Heart right ventricle (tissue), 16 donors: ENCODE results near the gene TBC1D2B. TPM values are rescaled to one million over a fixed set of nuclear protein-coding genes. Genes with fewer than 3 reads are reported as not detected.
"Not testable (repeated sequence)": the region's sequence is repeated elsewhere in the genome, so short reads cannot be mapped to it uniquely, and the experiment has no call there.

Experiments used
- ATAC-seq, 8 donors: fragments of 200-7000 bp; cut with Tn5 transposase; one replicate each; pipeline ENCODE4 v1.9.1; 2020; ENCODE audit warnings: mild to moderate bottlenecking in 8 of 8, moderate library complexity in 8 of 8, moderate number of reproducible peaks in 1 of 8
- DNase-seq, 2 donors: peaks; one replicate each; pipeline ENCODE4 v3.0.0-alpha.2; 2020
- H3K27ac ChIP-seq, 10 donors: fragments of 200-600 bp; sonication (generic) in 2 of 10; one replicate each; pipeline versions ENCODE4 v1.5.0 to v1.8.0; 2020 to 2022; ENCODE audit warnings: mild to moderate bottlenecking in 3 of 10
- H3K27me3 ChIP-seq, 7 donors: fragments of 200-600 bp; one replicate each; pipeline ENCODE4 v1.8.0; 2021 to 2022; ENCODE audit warnings: mild to moderate bottlenecking in 2 of 7
- H3K36me3 ChIP-seq, 9 donors: fragments of 200-600 bp; sonication (generic) in 1 of 9; one replicate each; pipeline versions ENCODE4 v1.5.0 to v1.8.0; 2020 to 2022; ENCODE audit warnings: mild to moderate bottlenecking in 2 of 9
- H3K4me1 ChIP-seq, 9 donors: fragments of 200-600 bp; sonication (generic) in 1 of 9; one replicate each; pipeline versions ENCODE4 v1.5.0 to v1.8.0; 2020 to 2022; ENCODE audit warnings: mild to moderate bottlenecking in 4 of 9
- H3K4me3 ChIP-seq, 10 donors: fragments of 200-600 bp; sonication (generic) in 2 of 10; one replicate each; pipeline versions ENCODE4 v1.5.0 to v1.8.0; 2020 to 2022; ENCODE audit warnings: mild to moderate bottlenecking in 7 of 10, moderate library complexity in 2 of 10
- H3K9me3 ChIP-seq, 11 donors: fragments of 200-600 bp in 10 of 11; sonication (generic) in 2 of 11; one replicate each; pipeline versions ENCODE4 v1.5.0 to v1.8.0; 2013 to 2022; ENCODE audit warnings: mild to moderate bottlenecking in 2 of 11, control low read depth in 1 of 11, moderate library complexity in 1 of 11
- WGBS, 2 donors: extraction: QIAGEN DNeasy Blood & Tissue Kit; methylation state at CpG; one replicate each; pipeline ENCODE4 v1.1.7; 2013; ENCODE audit warnings: inconsistent platforms in 1 of 2; 5-methylcytosine and 5-hydroxymethylcytosine counted together
- intact Hi-C, 10 donors: fragments of 100-400 bp; cut with DNase I; formaldehyde crosslinking; loops; one replicate each; pipeline versions ENCODE4 v1.11.1 to v1.14.2; 2022
- polyA plus RNA-seq, 2 donors: library from polyadenylated mRNA; stranded (reverse); fragments of 200-250 nt; gene quantifications; one replicate each; pipeline ENCODE4 v1.2.3, GENCODE V29; 2013
- total RNA-seq, 10 donors: library from RNA; stranded (reverse); fragmentation: NEBNext Ultra II Directional in 3 of 10; extraction: Animal tissue kit (Norgen Biotek cat#: 25700) in 3 of 10; gene quantifications; one replicate each; pipeline versions ENCODE4 v1.2.1 to v1.2.4, GENCODE V29; 2021 to 2023
- TF ChIP-seq, protein P1 (sequence below), 9 donors: fragments of 200-600 bp; sonication (generic) in 2 of 9; IDR thresholded peaks; one replicate each; pipeline versions ENCODE4 v1.5.0 to v1.8.0; 2021 to 2022; ENCODE audit warnings: antibody characterized with exemption in 9 of 9, mild to moderate bottlenecking in 5 of 9, moderate library complexity in 1 of 9
- donor health status: Arrhythmogenic right ventricular cardiomyopathy.
- donor health status: ischemic (EF 13 %, LVEDD 7.1; RV severe dilation, severe dysfunction).
- donor health status: healthy with polysubstance abuse.
- donor health status: DM: no; HTN: yes; CAD: no.
- donor health status: DM: no; HTN: no; CAD: no.
- donor health status: ischemic (EF 25% LVEDD 6.9; RV normal size, moderate dysfunction).
- donor health status: ischemic (EF 25% LVEDD 5.7; RV mildly dilated, moderate dysfunction).
- donor health status: healthy.
- donor health status: DM: yes; HTN: yes; CAD: no.
- donor health status: Ischemic cardiomyopathy.
- donor health status: ischemic (EF 35%, LVEDD 5.7; RV mildly dilated, moderate dysfunction).
- donor health status: nonischemic (EF 11% LVEDD 7.7; RV severe dilation, severe dysfunction).
- donor health status: DM: yes; HTN: yes; CAD: no.
- donor health status: PGD.
- donor health status: ischemic (EF 29% LVEDD 5.4; RV normal size, mild dysfunction).
- donor health status: nonischemic (EF 23%, LVEDD 6.1; RV moderate dilation, normal function).

TBC1D2B gene
- total and polyA plus RNA-seq, 12 donors, result 4.7 to 20.8 (median 9.6) TPM

DNA sequence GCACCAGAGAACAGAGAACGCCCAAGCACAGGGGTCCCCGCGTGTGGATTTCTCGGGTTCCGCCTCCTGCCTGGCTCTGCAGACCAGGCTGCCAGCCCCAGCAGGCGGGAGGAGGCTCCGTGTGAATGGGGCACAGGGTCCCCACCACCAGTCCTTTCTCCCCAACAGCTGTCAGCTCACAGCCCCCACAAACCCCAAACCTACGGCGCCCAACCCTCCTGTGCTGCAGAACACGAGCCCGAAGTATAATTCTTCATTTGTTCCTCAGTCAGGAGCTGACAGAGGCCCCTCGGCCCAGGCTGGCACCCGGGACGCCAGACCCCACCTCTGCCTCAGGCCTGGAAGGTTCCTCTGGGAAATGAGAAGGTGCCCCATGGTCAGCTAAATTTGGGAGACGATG lies 78.0 kb downstream of the TBC1D2B start:
- Histone ChIP-seq H3K27me3 (no peaks in the 10 kb centered on the region), H3K4me1 (peaks cover 7 to 44% (median 21%) of the 10 kb centered on the region in 9 donors), H3K9me3 (no peaks in the 10 kb centered on the region), H3K36me3 (peaks cover 0 to 83% (median 27%) of the 10 kb centered on the region in 9 donors), H3K27ac (no peak overlapping the region), H3K4me3 (no peak overlapping the region)
- DNase-seq, result no peak
- 90 to 95% methylated on average over 15 of the region's 15 CpGs for WGBS, 2 donors
- TF ChIP-seq, protein P1, sequence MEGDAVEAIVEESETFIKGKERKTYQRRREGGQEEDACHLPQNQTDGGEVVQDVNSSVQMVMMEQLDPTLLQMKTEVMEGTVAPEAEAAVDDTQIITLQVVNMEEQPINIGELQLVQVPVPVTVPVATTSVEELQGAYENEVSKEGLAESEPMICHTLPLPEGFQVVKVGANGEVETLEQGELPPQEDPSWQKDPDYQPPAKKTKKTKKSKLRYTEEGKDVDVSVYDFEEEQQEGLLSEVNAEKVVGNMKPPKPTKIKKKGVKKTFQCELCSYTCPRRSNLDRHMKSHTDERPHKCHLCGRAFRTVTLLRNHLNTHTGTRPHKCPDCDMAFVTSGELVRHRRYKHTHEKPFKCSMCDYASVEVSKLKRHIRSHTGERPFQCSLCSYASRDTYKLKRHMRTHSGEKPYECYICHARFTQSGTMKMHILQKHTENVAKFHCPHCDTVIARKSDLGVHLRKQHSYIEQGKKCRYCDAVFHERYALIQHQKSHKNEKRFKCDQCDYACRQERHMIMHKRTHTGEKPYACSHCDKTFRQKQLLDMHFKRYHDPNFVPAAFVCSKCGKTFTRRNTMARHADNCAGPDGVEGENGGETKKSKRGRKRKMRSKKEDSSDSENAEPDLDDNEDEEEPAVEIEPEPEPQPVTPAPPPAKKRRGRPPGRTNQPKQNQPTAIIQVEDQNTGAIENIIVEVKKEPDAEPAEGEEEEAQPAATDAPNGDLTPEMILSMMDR (IDR thresholded peaks at IDR 0.05), result no peak
- no peak for ATAC-seq
- intact Hi-C loops, result no loop called here

DNA sequence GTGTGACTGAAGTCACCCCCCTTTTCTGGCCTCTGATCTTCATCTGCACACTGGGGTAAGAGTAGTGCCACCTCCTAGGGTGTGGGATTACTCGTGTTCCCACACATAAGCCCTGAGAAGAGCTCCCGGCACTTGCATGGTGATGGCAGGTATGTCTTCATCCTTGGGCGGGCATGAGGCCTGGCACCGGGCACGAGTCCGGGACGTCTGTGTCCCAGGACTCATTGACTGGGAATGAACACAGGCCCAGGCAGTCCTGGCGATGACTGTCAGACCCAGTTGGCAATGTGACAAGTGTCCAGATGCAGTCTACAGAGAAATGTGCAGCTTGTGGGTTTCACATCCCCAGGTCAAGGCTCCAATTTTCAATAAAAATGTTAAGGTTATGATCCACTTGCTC lies 78.9 kb downstream of the TBC1D2B start:
- ATAC-seq (no peak), DNase-seq (no peak)
- intact Hi-C loops, result no loop called here
- Histone ChIP-seq H3K9me3 (no peaks in the 10 kb centered on the region), H3K4me3 (no peak overlapping the region), H3K27ac (no peak overlapping the region), H3K27me3 (no peaks in the 10 kb centered on the region), H3K4me1 (peaks cover 11 to 44% (median 22%) of the 10 kb centered on the region in 9 donors), H3K36me3 (peaks cover 0 to 82% (median 27%) of the 10 kb centered on the region in 9 donors)
- TF ChIP-seq, protein P1 (IDR thresholded peaks at IDR 0.05), result no peak
- WGBS, 2 donors, result 89 to 92% methylated on average over 8 of the region's 8 CpGs

DNA sequence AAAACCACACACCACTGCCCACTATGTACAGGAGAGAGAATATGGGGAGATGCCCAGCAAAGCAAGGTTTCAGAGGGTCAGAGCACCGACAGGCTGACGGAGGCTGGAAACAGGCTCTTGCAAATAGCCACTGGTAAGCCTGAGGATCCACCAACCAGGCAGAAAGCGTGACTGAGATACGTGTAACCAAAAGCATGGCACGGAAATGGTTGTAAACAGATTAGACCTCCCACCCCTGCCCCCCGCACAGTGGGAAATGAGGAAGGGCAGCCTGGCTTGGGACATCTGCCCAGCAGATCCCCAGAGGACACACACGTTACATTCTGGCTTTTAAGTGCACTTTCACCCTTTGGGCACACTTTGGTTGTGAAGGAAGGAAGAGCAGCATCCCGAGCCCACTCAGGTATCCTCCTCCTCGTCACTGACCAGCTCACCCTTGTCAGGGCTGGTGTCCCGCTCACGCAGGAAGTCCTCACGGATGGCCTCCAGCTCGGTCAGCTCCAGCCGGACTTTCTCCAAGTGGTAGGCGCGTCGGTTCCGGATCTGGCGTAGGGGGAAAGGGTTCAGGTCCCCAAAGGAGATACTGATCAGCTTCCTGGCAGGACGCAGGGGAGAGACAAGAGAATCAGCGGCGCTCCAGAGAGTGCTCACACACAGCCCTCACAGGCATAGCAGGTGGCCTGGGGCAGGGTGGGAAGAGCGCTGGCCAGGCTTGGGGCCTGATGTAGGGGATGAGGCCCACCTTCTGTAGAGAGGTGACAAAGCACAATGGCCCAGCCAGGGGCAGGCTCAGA lies 79.6 kb downstream of the TBC1D2B start:
- H3K27ac ChIP-seq, intact Hi-C loops, ATAC-seq, H3K9me3 ChIP-seq, H3K4me3 ChIP-seq, H3K27me3 ChIP-seq, DNase-seq: not testable (repeated sequence)
- peaks cover 15 to 46% (median 29%) of the 10 kb centered on the region in 9 donors for H3K4me1 ChIP-seq
- H3K36me3 ChIP-seq, result peaks cover 0 to 80% (median 22%) of the 10 kb centered on the region in 9 donors
- 90% methylated on average over 23 of the region's 23 CpGs for WGBS, 2 donors

- 97 to 98% methylated on average over 6 of the region's 6 CpGs for WGBS, 2 donors
- H3K4me3 ChIP-seq, DNase-seq, ATAC-seq, H3K9me3 ChIP-seq, H3K27me3 ChIP-seq, intact Hi-C loops: not testable (repeated sequence)
- Histone ChIP-seq H3K4me1 (peaks cover 18 to 51% (median 33%) of the 10 kb centered on the region in 9 donors), H3K27ac (peak overlapping the region in 1 of 10 donors; percentile 41), H3K36me3 (peaks cover 0 to 73% (median 17%) of the 10 kb centered on the region in 9 donors)
Measured at GRCh38 chr15:77997221-77997620, 80.3 kb downstream of the TBC1D2B start.

DNA sequence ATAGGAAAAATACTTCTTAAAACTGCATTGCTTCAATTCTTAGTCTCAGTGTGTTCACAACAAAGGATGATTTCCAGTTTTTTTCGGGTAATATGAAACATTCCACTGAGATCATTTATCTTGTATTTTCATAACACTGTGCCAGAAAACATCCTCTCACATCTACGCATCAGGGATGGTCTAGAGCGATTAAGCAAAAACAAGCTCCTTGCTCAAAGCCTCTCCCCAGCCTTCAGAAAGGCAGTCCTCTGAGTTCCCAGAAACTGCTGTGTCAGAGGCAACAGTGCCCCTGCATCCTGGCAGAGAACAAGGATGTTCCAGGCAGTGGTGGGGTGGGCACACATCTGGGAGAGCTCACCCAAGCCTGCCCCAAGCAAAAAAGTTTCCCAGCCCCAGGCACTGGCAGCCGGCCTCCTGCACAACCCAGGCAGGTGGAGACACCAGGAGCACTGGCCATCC lies 80.8 kb downstream of the TBC1D2B start:
- intact Hi-C loops, H3K27me3 ChIP-seq, DNase-seq, H3K9me3 ChIP-seq, H3K4me3 ChIP-seq, ATAC-seq: not testable (repeated sequence)
- H3K4me1 ChIP-seq, result peaks cover 18 to 56% (median 37%) of the 10 kb centered on the region in 9 donors
- 78 to 81% methylated on average over 4 of the region's 4 CpGs for WGBS, 2 donors
- peak overlapping the region in 1 of 10 donors; percentile 41 for H3K27ac ChIP-seq
- peaks cover 0 to 68% (median 13%) of the 10 kb centered on the region in 9 donors for H3K36me3 ChIP-seq

DNA sequence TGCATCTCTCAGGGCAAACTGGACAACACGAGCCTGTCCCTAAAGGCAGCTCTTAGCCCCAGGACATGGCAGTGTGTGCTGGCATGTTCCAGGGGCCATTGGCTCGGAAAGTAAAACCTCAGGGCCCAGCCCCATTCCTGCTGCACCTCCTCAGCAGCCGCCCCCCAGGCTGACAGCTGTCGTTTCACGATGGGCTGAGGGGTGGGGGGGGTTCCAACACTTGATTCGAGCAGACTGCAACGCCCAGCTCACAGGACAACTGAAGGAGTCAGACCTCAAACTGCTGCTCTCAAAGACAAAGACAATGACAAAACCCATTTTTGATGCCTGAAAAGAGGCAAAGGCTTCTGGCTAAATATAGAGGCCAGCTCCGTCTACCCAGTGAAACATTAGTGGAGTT lies 81.3 kb downstream of the TBC1D2B start:
- DNase-seq, H3K4me3 ChIP-seq, intact Hi-C loops, H3K27me3 ChIP-seq, ATAC-seq, H3K9me3 ChIP-seq: not testable (repeated sequence)
- peak overlapping the region in 1 of 10 donors; percentile 41 for H3K27ac ChIP-seq
- H3K36me3 ChIP-seq, result peaks cover 0 to 63% (median 7%) of the 10 kb centered on the region in 9 donors
- peaks cover 21 to 61% (median 42%) of the 10 kb centered on the region in 9 donors for H3K4me1 ChIP-seq
- 64 to 68% methylated on average over 7 to 8 of the region's 8 CpGs for WGBS, 2 donors

GRCh38 chr15:77995537-77995918 lies 82.0 kb downstream of the TBC1D2B start:
- Histone ChIP-seq H3K36me3 (peaks cover 0 to 56% (median 7%) of the 10 kb centered on the region in 9 donors), H3K4me1 (peaks cover 28 to 68% (median 49%) of the 10 kb centered on the region in 9 donors), H3K27ac (peak overlapping the region in 4 of 10 donors; percentile 30 to 83 (median 61))
- H3K9me3 ChIP-seq, H3K4me3 ChIP-seq, ATAC-seq, H3K27me3 ChIP-seq, intact Hi-C loops, DNase-seq: not testable (repeated sequence)
- 59 to 61% methylated on average over 4 of the region's 4 CpGs for WGBS, 2 donors
